Measurements from ENCODE around the gene TENM3.

TENM3 gene

GRCh38 chr4:182519528-182519927 is 276.3 kb downstream of the TENM3 start:
- no peak for DNase-seq (ENCODE audit: low spot score)

- no peak for DNase-seq (ENCODE audit: low spot score)
Measured at GRCh38 chr4:182521011-182521410, 277.8 kb downstream of the TENM3 start.

GRCh38 chr4:182528819-182529218 is 285.6 kb downstream of the TENM3 start:
- DNase-seq (ENCODE audit: low spot score): no peak

GRCh38 chr4:182530451-182530850 is 287.2 kb downstream of the TENM3 start:
- no peak for DNase-seq (ENCODE audit: low spot score)

GRCh38 chr4:182531555-182532162 is 288.5 kb downstream of the TENM3 start:
- DNase-seq (ENCODE audit: low spot score): peak; percentile 25

- no peak for DNase-seq (ENCODE audit: low spot score)
Measured at GRCh38 chr4:182532441-182532840, 289.2 kb downstream of the TENM3 start.

- no peak for DNase-seq (ENCODE audit: low spot score)
Measured at GRCh38 chr4:182533964-182534363, 290.8 kb downstream of the TENM3 start.

GRCh38 chr4:182536221-182536811 is 293.1 kb downstream of the TENM3 start:
- DNase-seq (ENCODE audit: low spot score): no peak

- no peak for DNase-seq (ENCODE audit: low spot score)
Measured at GRCh38 chr4:182537031-182537795, 294.0 kb downstream of the TENM3 start.

- DNase-seq (ENCODE audit: low spot score): no peak
Measured at GRCh38 chr4:182538031-182538430, 294.8 kb downstream of the TENM3 start.

GRCh38 chr4:182540496-182540895 is 297.3 kb downstream of the TENM3 start:
- DNase-seq (ENCODE audit: low spot score): no peak

- no peak for DNase-seq (ENCODE audit: low spot score)
Measured at GRCh38 chr4:182547435-182547834, 304.2 kb downstream of the TENM3 start.

- DNase-seq (ENCODE audit: low spot score): no peak
Measured at GRCh38 chr4:182548156-182548555, 305.0 kb downstream of the TENM3 start.

GRCh38 chr4:182549356-182549755 is 306.2 kb downstream of the TENM3 start:
- no peak for DNase-seq (ENCODE audit: low spot score)

- DNase-seq (ENCODE audit: low spot score): no peak
Measured at GRCh38 chr4:182552948-182553347, 309.7 kb downstream of the TENM3 start.

- no peak for DNase-seq (ENCODE audit: low spot score)
Measured at GRCh38 chr4:182553653-182554052, 310.5 kb downstream of the TENM3 start.

- peak; percentile 13 for DNase-seq (ENCODE audit: low spot score)
Measured at GRCh38 chr4:182554736-182555135, 311.5 kb downstream of the TENM3 start.

GRCh38 chr4:182555997-182556418 is 312.8 kb downstream of the TENM3 start:
- DNase-seq (ENCODE audit: low spot score): peak; percentile 56

GRCh38 chr4:182556580-182556979 is 313.4 kb downstream of the TENM3 start:
- no peak for DNase-seq (ENCODE audit: low spot score)

GRCh38 chr4:182560358-182560757 is 317.2 kb downstream of the TENM3 start:
- no peak for DNase-seq (ENCODE audit: low spot score)

GRCh38 chr4:182562350-182562749 is 319.1 kb downstream of the TENM3 start:
- no peak for DNase-seq (ENCODE audit: low spot score)

GRCh38 chr4:182564724-182565369 is 321.6 kb downstream of the TENM3 start:
- no peak for DNase-seq (ENCODE audit: low spot score)

GRCh38 chr4:182567119-182567518 is 323.9 kb downstream of the TENM3 start:
- no peak for DNase-seq (ENCODE audit: low spot score)

Measured in AG20443 (cell line).